OCI-LY7 (cell line): Measurements from ENCODE around the gene MEGF8. TPM values are rescaled to one million over a fixed set of nuclear protein-coding genes. Genes with fewer than 3 reads are reported as not detected.
"Not testable (repeated sequence)": the region's sequence is repeated elsewhere in the genome, so short reads cannot be mapped to it uniquely, and the experiment has no call there.

ENCODE experiments used
- BruUV-seq: library from RNA; stranded (reverse); fragments of 400-500 nt; replicated peaks from 2 replicates; lab custom pipeline; 2021; lab: Mats Ljungman, UMichigan
- CTCF ChIA-PET: fragments of 300-600 bp; sonication (Branson Sonifier 250); formaldehyde crosslinking; loops from one replicate; lab custom pipeline; 2022; ENCODE audit warnings: antibody characterized with exemption; ENCODE audit not compliant: unreplicated experiment; lab: Charles Lee
- POLR2A ChIA-PET: fragments of 300-600 bp; sonication (Branson Sonifier 250); formaldehyde crosslinking; loops from one replicate; lab custom pipeline; 2022; ENCODE audit warnings: antibody characterized with exemption; lab: Charles Lee
- DNase-seq: peaks from one replicate; pipeline ENCODE4 v3.0.0-alpha.2; 2015; ENCODE audit warnings: low spot score
- H2AFZ ChIP-seq: fragments of 200-600 bp; sonication (generic), shearing (Covaris generic); 2 replicates; pipeline ENCODE4 v1.6.1; 2014; ENCODE audit warnings: mild to moderate bottlenecking, antibody characterized with exemption, low read length, moderate library complexity
- H3K27ac ChIP-seq: fragments of 200-600 bp; sonication (generic); 2 replicates; pipeline ENCODE4 v1.5.1; 2014; ENCODE audit warnings: mixed run types, low read depth, mild to moderate bottlenecking, moderate library complexity, low read length, inconsistent platforms; ENCODE audit not compliant: poor library complexity, severe bottlenecking
- H3K36me3 ChIP-seq: fragments of 200-600 bp; sonication (generic); 2 replicates; pipeline ENCODE4 v1.6.1; 2014; ENCODE audit warnings: mild to moderate bottlenecking, antibody characterized with exemption, low read length, moderate library complexity, mixed read lengths; ENCODE audit not compliant: insufficient read depth
- H3K4me1 ChIP-seq: fragments of 200-600 bp; sonication (generic); 2 replicates; pipeline ENCODE4 v1.5.1; 2014; ENCODE audit warnings: mild to moderate bottlenecking, low read length; ENCODE audit not compliant: insufficient read depth, poor library complexity, severe bottlenecking
- H3K4me2 ChIP-seq: fragments of 200-600 bp; sonication (generic); 2 replicates; pipeline ENCODE4 v1.6.1; 2014; ENCODE audit warnings: mild to moderate bottlenecking, low read length
- H3K4me3 ChIP-seq: fragments of 200-600 bp; sonication (generic); 2 replicates; pipeline ENCODE4 v1.5.1; 2014; ENCODE audit warnings: mild to moderate bottlenecking, low read depth, low read length; ENCODE audit not compliant: poor library complexity, severe bottlenecking
- H3K79me2 ChIP-seq: fragments of 200-600 bp; sonication (generic); 2 replicates; pipeline ENCODE4 v1.6.1; 2016; ENCODE audit warnings: low read depth, mild to moderate bottlenecking, low read length, moderate library complexity, mixed read lengths; ENCODE audit not compliant: insufficient read depth
- H3K9me2 ChIP-seq: fragments of 200-600 bp; sonication (generic); 2 replicates; pipeline ENCODE4 v1.6.1; 2016; ENCODE audit warnings: mild to moderate bottlenecking, low read length, mixed read lengths; ENCODE audit not compliant: insufficient read depth
- H3K9me3 ChIP-seq: fragments of 200-600 bp; sonication (generic); 2 replicates; pipeline ENCODE4 v1.6.1; 2014; ENCODE audit warnings: mild to moderate bottlenecking, mixed run types, low read length, mixed read lengths
- H4K20me1 ChIP-seq: fragments of 200-600 bp; sonication (generic); 2 replicates; pipeline ENCODE4 v1.6.1; 2014; ENCODE audit warnings: mild to moderate bottlenecking, antibody characterized with exemption, low read length, moderate library complexity, mixed read lengths; ENCODE audit not compliant: insufficient read depth
- EZH2phosphoT487 ChIP-seq: fragments of 200-600 bp; sonication (generic); IDR thresholded peaks from 2 replicates; pipeline ENCODE4 v1.6.1; 2018; ENCODE audit warnings: low read depth, borderline replicate concordance, mild to moderate bottlenecking, mixed run types, antibody characterized with exemption, low read length, moderate library complexity, mixed read lengths
- intact Hi-C: fragments of 100-400 bp; cut with micrococcal nuclease; formaldehyde crosslinking; loops from one replicate; pipeline ENCODE4 v1.10.0; 2022; ENCODE audit not compliant: unreplicated experiment
- total RNA-seq, 2 experiments: library from RNA; depleted of rRNA in 1 of 2; stranded (reverse); fragments of >200 nt in 1 of 2; shearing (Covaris generic) in 1 of 2; gene quantifications; 2 replicates each; pipeline ENCODE4 v1.2.3, GENCODE V29; 2014 to 2022
- TF ChIP-seq, protein P1 (sequence below): fragments of 200-600 bp; sonication (generic); conservative IDR thresholded peaks from 2 replicates; pipeline ENCODE4 v1.5.1; 2014; ENCODE audit warnings: mild to moderate bottlenecking, antibody characterized with exemption, low read length, moderate library complexity, mixed read lengths

Gene MEGF8
- total RNA-seq, 2 experiments from 2014 or later, result 10.5 to 14.7 TPM

DNA sequence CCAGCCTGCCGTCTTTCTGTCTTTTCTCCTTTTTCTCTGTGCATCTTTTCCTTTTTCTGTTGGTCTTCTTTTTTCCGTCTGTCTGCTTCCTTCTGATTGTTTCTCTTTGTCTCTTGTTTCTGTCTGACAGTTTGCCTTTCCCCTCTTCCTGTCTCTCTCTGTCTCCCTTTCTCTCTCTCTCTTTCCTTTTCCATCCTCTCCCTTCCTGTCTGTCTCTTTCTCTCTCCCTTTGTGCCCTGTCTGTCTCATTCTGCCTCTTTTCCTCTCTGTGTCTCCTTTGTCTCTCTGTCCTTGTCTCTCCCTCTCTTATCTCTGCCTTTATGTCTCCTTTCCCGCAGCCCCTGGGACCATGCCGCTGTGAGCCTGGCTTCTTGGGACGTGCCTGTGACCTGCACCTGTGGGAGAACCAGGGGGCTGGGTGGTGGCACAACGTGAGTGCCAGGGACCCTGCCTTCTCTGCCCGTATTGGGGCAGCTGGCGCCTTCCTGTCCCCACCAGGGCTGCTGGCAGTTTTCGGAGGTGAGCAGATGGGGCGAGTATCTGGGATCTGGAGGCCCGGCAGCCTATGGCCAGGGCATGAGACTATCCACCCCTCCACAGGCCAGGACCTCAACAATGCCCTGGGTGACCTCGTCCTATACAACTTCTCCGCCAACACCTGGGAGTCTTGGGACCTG lies 9.4 kb downstream of the MEGF8 start:
- no peaks in the 10 kb centered on the region for H3K9me3 ChIP-seq
- H3K4me1 ChIP-seq, result no peaks in the 10 kb centered on the region
- CTCF ChIA-PET, result no interaction called here
- BruUV-seq, result no TSS peak
- no peak for DNase-seq
- no peak overlapping the region for H3K4me3 ChIP-seq
- H3K4me2 ChIP-seq, result no peak overlapping the region
- POLR2A ChIA-PET, result no interaction called here
- peaks cover 11% of the 10 kb centered on the region; the same call in 1 of the 2 replicates for H3K36me3 ChIP-seq
- no peak overlapping the region for H2AFZ ChIP-seq
- TF ChIP-seq, protein P1, sequence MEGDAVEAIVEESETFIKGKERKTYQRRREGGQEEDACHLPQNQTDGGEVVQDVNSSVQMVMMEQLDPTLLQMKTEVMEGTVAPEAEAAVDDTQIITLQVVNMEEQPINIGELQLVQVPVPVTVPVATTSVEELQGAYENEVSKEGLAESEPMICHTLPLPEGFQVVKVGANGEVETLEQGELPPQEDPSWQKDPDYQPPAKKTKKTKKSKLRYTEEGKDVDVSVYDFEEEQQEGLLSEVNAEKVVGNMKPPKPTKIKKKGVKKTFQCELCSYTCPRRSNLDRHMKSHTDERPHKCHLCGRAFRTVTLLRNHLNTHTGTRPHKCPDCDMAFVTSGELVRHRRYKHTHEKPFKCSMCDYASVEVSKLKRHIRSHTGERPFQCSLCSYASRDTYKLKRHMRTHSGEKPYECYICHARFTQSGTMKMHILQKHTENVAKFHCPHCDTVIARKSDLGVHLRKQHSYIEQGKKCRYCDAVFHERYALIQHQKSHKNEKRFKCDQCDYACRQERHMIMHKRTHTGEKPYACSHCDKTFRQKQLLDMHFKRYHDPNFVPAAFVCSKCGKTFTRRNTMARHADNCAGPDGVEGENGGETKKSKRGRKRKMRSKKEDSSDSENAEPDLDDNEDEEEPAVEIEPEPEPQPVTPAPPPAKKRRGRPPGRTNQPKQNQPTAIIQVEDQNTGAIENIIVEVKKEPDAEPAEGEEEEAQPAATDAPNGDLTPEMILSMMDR, result no peak
- TF ChIP-seq EZH2phosphoT487, result no peak
- no peaks in the 10 kb centered on the region for H3K9me2 ChIP-seq
- H3K79me2 ChIP-seq, result no peaks in the 10 kb centered on the region
- intact Hi-C loops, result no loop called here
- H3K27ac ChIP-seq, result no peak overlapping the region
- H4K20me1 ChIP-seq, result no peaks in the 10 kb centered on the region

DNA sequence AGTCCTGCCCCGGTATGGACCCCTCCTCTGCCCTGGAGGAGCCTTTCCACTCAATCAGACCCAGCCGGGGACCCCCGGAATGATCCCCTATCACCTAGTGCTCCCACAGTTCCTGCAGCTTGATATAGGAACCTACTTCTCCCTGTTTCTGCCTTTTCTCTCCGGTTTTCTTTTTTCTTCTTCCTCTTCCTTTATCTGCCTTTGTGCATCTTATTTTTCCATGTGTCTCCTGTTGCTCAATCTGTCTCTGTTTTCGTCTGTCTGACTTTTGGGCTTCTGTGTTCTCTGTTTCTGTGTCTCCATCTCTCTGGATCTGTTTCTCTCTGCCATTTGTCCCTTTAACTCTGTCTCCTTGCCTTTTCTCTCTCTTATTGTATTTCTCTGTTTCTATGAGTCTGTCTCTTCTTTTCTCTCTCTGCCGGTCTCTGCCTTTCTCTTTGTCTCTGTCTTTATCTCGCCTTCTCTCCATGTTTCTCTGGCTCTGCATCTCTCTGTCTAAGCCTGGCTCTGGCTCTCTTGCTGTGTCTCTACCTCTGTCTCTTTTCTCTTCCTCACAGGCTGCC lies 10.0 kb downstream of the MEGF8 start:
- Histone ChIP-seq H3K27ac (no peak overlapping the region), H3K4me1 (no peaks in the 10 kb centered on the region), H2AFZ (no peak overlapping the region), H3K36me3 (peaks cover 11% of the 10 kb centered on the region; the same call in 1 of the 2 replicates), H3K79me2 (no peaks in the 10 kb centered on the region), H3K4me2 (no peak overlapping the region), H3K9me2 (no peaks in the 10 kb centered on the region), H3K4me3 (no peak overlapping the region), H4K20me1 (no peaks in the 10 kb centered on the region), H3K9me3 (no peaks in the 10 kb centered on the region)
- no peak for TF ChIP-seq EZH2phosphoT487
- TF ChIP-seq, protein P1, result no peak
- POLR2A ChIA-PET, result no interaction called here
- intact Hi-C loops, result no loop called here
- no peak for DNase-seq
- BruUV-seq, result no TSS peak
- CTCF ChIA-PET, result no interaction called here

DNA sequence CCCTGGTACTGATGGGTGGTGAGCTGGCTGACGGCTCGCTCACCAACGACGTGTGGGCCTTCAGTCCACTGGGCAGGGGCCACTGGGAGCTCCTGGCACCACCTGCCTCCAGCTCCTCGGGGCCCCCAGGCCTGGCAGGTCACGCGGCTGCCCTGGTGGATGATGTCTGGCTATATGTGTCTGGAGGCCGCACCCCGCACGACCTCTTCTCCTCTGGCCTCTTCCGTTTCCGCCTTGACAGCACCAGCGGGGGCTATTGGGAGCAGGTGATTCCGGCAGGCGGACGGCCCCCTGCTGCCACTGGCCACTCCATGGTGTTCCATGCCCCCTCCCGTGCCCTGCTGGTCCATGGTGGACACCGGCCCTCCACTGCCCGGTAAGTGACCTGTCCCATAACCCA lies 10.5 kb downstream of the MEGF8 start:
- POLR2A ChIA-PET, result no interaction called here

DNA sequence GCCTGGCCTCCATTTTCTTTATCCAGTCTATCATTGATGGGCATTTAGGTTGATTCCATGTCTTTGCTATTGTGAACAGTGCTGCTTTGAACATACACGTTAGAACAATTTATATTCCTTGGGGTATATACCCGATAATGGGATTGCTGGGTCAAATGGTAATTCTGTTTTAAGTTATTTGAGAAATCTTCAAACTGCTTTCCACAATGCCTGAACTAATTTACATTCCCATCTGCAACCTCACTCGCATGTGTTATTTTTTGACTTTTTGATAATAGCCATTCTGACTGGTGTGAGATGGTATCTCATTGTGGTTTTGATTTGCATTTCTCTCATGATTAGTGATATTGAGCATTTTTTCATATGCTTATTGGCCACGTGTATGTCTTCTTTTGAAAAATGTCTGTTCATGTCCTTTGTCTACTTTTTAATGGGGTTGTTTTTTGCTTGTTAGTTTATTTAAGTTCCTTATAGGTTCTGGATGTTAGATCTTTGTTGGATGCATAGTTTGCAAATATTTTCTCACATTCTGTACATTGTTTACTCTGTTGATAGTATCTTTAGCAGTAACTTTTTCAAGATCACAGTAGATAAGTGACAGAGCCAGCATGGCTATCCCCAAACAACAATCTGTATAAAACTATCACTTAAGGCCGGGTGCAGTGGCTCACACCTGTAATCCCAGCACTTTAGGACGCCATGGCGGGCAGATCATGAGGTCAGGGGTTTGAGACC lies 13.9 kb downstream of the MEGF8 start:
- H2AFZ ChIP-seq, POLR2A ChIA-PET, H3K9me3 ChIP-seq, H3K4me3 ChIP-seq, H4K20me1 ChIP-seq, intact Hi-C loops, BruUV-seq, DNase-seq, H3K27ac ChIP-seq, H3K79me2 ChIP-seq, CTCF ChIA-PET, H3K4me1 ChIP-seq, H3K9me2 ChIP-seq, H3K4me2 ChIP-seq: not testable (repeated sequence)
- H3K36me3 ChIP-seq, result peaks cover 11% of the 10 kb centered on the region; the same call in 1 of the 2 replicates

More for the DNA sequence above, 10.5 kb downstream of the MEGF8 start:
- no peak overlapping the region for H3K27ac ChIP-seq
- no TSS peak for BruUV-seq
- H3K9me3 ChIP-seq, result no peaks in the 10 kb centered on the region
- CTCF ChIA-PET, result no interaction called here
- DNase-seq, result no peak
- no peak overlapping the region for H3K4me3 ChIP-seq
- H3K4me2 ChIP-seq, result no peak overlapping the region
- H3K4me1 ChIP-seq, result no peaks in the 10 kb centered on the region
- H3K36me3 ChIP-seq, result peaks cover 11% of the 10 kb centered on the region; the same call in 1 of the 2 replicates
- H2AFZ ChIP-seq, result no peak overlapping the region
- no peaks in the 10 kb centered on the region for H3K9me2 ChIP-seq
- no peaks in the 10 kb centered on the region for H4K20me1 ChIP-seq
- TF ChIP-seq EZH2phosphoT487, result no peak
- intact Hi-C loops, result no loop called here
- no peaks in the 10 kb centered on the region for H3K79me2 ChIP-seq
